C1 segment of cervical spinal cord (tissue), 14 donors: ENCODE results near the gene MYOZ3.

Experiments
- DNase-seq, 14 donors: peaks; one replicate each; lab custom pipeline; 2025; lab: John Stamatoyannopoulos, UW

The MYOZ3 gene

DNA sequence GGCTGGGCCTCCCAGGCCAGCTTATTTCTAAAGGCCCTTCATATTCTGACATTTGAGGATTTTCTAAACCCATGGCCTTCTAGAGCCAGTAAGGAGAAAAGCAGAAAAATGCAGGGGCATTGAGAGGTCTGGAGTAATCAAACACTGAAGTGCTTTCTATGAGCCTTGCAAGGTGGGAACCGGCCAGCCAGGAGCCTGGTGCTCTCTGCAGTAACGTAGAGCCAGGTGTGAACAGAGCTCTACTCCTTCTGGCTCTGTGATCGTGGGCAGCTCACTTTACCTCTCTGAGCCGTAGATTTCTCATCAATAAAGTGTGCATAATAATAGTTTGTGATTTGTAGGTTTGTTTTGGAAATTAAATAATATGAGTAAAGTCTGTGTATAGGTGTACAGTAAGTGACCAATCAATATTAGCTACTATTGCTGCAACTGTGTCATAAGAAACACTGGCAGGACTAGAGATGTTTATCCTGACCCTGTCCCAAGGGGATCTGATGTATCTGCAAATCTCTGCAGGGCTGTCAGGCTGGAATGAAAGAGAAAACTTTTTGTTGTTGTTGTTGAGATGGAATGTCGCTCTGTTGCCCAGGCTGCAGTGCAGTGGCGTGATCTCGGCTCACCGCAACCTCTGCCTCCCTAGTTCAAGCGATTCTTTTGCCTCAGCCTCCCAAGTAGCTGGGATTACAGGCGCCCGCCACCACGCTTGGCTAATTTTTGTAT lies 17.9 kb upstream of the MYOZ3 start:
- no peak for DNase-seq

- DNase-seq: no peak
These were observed 17.0 kb upstream of the MYOZ3 start for GRCh38 chr5:150644058-150644457.

- no peak for DNase-seq
These were observed 16.5 kb upstream of the MYOZ3 start for GRCh38 chr5:150644514-150644913.

DNA sequence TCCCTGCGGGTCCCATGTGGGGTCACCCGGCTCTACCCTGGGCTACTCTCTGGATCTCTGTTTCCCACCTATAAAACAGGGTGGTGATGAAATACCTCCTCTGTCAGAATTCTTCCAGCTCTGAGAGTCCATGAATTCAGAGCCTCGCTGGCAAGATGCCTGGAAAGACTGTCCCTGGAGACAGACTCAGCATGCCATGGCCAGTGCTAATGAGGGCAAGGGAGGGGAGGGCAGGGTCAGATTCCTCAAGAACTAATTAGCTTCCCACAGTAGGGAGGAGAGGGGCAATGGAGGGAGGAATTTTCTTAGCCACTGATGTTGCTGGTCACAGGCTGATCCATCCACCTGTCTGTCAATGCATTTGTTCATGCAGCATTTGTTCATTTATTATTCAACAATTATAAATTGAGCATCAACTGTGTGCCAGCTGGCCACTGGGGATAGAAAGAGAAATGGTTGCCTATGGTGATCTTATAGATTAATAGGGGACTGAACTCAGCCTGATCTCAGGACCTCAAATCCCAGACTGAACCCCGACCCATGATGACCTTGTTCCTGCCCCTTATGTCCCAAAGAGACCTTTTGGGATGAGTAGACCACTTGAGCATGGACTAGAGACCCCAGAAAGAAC lies 15.9 kb upstream of the MYOZ3 start:
- peak in 4 of 14 donors; percentile 25 to 45 (median 32) for DNase-seq

DNA sequence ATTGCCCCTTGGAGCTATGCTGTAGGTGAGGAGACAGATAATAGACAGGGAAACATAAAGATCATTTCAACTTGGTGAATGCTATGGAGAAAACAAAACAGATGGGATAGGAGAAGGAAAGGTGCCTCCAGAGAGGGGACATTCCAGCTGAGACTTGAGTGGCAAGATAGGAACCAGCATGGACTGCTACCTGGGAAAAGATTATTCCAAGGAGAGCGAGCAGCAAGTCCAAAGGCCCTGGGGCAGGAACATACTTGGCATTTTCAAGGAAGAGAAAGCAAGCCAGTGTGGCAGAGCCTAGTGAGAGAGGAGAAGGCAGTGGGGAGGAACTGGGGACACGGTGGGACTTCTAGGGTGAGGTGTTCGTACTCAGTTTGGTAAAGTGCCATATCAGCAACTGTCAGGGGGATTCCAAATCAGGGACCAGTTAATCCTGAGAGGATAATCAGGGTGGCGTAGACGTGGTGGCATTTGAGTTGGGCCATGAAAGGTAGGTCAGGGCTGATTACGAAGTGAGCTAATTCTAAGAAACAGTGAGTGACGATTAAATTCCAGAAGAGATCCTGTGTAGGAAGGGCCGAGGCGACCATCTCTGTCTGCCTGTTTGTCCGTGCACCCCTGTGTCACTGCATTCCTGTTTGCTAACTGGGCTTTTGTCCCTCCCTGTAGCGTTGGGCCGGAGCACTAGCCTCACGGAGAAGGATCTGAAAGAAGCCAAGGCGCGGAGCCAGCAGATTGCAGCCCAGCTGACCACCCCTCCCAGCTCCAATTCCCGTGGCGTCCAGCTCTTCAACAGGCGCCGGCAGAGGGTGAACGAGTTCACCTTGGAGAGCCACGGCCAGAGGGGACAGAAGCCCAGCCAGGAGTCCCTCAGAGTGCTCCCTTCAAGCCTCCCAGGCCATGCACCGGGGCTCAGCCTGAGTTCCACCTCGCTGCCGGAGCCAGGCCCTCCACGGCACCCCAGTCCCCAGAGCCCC lies 13.5 kb upstream of the MYOZ3 start:
- no peak for DNase-seq

DNA sequence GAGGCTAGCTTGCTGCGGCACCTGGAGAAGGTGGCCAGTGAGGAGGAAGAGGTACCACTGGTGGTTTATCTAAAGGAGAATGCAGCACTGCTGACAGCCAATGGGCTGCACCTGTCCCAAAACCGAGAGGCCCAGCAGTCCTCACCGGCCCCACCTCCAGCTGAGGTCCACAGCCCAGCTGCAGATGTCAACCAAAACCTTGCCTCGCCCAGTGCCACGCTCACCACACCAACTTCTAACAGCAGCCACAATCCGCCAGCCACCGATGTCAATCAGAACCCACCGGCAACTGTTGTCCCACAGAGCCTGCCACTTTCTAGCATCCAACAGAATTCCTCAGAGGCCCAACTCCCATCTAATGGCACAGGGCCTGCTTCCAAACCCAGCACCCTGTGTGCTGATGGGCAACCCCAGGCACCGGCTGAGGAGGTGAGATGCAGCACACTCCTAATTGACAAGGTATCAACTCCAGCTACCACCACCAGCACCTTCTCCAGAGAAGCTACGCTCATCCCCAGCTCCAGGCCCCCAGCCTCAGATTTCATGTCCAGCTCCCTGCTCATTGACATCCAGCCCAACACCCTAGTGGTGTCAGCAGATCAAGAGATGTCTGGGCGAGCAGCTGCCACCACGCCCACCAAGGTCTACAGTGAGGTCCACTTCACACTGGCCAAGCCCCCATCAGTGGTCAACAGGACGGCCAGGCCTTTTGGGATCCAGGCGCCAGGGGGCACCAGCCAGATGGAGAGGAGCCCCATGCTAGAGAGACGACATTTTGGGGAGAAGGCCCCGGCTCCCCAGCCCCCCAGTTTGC lies 12.6 kb upstream of the MYOZ3 start:
- DNase-seq: no peak

DNA sequence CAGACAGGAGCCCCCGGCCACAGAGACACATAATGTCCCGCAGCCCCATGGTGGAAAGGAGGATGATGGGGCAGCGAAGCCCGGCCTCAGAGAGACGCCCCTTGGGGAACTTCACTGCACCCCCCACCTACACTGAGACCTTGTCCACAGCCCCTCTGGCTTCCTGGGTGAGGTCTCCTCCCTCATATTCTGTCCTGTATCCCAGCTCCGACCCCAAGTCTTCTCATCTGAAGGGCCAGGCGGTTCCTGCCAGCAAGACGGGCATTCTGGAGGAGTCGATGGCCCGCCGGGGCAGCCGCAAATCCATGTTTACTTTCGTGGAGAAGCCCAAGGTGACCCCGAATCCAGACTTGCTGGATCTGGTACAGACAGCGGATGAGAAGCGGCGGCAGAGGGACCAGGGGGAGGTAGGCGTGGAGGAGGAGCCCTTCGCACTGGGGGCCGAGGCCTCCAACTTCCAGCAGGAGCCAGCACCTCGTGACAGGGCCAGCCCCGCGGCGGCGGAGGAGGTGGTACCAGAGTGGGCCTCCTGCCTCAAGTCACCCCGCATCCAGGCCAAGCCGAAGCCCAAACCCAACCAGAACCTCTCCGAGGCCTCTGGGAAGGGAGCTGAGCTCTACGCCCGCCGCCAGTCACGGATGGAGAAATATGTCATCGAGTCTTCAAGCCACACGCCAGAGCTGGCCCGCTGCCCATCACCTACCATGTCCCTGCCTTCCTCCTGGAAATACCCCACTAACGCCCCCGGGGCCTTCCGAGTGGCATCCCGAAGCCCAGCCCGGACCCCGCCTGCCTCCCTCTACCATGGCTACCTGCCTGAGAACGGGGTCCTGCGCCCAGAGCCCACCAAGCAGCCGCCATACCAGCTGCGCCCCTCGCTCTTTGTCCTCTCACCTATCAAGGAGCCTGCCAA lies 11.7 kb upstream of the MYOZ3 start:
- DNase-seq: no peak

DNA sequence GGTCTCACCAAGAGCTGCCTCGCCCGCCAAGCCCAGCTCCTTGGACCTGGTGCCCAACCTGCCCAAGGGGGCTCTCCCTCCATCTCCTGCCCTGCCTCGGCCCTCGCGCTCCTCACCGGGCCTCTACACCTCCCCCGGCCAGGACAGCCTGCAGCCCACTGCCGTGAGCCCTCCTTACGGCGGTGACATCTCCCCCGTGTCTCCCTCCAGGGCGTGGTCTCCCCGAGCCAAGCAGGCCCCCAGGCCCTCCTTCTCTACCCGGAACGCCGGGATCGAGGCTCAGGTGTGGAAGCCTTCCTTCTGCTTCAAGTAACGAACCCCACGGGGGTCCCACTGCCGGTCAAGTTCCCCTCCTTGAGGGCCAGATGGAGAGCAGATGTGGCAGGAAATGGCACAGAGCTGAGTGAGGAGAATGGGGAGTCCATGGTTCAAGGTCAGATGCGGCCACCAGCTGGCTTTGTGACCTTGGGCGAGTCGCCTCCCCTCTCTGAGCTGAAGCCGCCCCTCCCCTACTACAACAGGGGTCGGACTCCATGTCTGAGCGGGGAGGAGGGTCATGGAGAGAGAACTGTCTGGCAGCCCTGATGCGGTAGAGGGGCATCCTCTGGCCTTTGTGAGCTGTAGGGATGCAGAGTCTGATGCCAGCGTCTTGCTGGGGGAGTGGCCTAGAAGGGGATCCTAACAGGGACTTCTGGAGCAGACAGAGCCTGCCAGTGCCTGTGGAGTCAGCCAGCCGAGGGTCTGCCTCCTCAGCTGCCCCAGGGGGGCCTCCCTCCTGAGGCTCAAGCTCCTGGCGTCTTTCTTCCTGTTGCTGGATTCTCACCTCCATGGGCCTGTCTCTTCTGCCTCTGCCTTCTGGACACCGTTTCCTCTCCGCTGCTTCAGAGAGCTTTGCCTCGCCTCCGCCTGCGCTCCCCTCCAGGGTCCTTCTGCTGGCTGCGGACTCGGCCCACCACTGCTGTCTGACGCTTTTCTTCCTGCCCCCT lies 10.7 kb upstream of the MYOZ3 start:
- no peak for DNase-seq

- DNase-seq: no peak
These were observed 9.7 kb upstream of the MYOZ3 start for GRCh38 chr5:150651382-150651781.

DNA sequence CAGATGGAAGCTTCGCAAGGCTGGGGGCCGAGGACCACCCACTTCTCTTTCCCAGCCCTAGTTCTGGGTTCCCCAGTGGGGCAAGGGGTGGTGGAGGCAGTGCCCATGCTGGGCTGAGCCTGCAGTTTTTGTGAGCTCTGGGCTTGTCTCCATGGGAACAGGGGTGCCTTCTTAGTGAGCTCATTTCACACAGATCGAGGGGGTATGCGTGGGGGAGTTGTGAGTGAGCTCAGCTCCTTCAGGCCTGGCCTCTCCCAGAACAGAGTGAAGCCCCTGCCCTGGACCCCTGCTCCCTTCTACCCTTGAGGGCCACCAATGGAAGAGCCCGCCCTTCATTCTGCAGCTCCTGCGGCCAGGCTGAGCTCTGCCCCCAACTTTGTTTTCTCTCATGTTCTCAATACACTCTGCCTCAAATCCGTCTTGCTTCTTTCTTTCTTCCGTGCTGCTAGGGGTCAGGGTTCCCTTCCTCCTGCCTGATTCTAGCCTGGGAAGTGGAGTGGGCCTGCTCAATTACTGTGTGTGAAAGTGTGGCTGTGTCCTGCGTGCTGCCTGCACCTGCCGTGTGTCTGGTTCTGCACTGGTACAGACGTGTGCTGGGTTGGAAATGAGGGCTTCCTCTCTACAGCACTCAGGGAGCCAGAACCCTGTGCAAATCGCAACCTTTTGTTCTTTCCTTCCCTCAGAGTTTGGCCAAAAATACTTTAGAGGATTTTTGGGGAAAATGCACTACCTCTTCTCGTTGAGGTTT lies 9.0 kb upstream of the MYOZ3 start:
- DNase-seq: peak in 1 of 14 donors; percentile 40

GRCh38 chr5:150653145-150653761 lies 7.8 kb upstream of the MYOZ3 start:
- no peak for DNase-seq

- no peak for DNase-seq
These were observed 7.1 kb upstream of the MYOZ3 start for GRCh38 chr5:150653762-150654556.

- DNase-seq: no peak
These were observed 5.8 kb upstream of the MYOZ3 start for GRCh38 chr5:150655221-150655620.

- DNase-seq: peak in 13 of 14 donors; percentile 28 to 90 (median 57)
These were observed 4.6 kb upstream of the MYOZ3 start for GRCh38 chr5:150656191-150657132.

GRCh38 chr5:150658121-150658520 lies 2.9 kb upstream of the MYOZ3 start:
- DNase-seq: no peak
